ENCODE data around the gene RNLS. TPM values are rescaled to one million over a fixed set of nuclear protein-coding genes. Genes with fewer than 3 reads are reported as not detected.
"Not testable (repeated sequence)": the region's sequence is repeated elsewhere in the genome, so short reads cannot be mapped to it uniquely, and the experiment has no call there.

Gene RNLS
- polyA plus RNA-seq, 6 donors from 2014 or later, result 4.1 to 7.3 (median 5.0) TPM

DNA sequence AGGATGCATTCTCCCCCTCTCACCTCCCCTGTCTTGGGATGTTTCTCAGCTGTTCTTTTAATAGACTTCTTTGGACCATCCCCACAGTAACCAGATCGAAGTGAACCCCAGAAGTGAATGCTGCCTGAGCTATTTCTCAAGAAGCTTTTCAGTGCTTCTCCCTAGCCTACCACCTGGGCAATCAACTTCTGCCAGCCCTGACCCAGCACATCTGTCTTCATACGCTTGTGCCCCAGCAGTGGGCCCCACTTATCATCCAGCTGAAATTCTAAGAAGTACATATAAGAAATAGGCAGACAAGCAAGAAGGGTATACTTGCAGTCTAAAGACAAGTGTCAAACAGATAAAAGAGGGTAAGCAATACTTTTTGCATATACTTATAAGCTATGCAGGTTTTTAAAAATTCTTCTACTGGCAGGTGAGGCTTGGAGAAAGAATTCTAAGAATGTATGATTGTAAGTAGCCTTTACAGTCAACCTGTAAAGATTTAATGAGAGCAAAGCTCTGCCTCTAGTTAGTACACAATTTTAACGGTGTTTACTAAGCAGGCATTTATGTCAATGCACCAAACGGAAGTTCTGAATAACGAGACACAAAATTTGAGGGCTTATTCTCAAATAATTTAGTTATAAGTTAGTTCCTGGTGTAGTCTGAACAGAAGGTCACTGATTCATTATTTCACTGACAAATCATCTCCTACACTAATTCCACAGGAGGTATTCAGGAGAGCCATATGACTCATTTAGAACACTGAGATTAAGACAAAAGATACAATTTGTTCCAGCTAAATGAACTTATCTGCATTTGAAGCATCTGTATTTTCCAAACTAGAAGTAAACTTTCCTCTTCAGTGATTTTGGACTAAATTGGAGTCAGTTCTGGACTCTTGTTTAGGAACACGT lies 83.3 kb downstream of the RNLS start:
- H3K27me3 Mint-ChIP-seq, result no peaks in the 10 kb centered on the region
- peak overlapping the region in 2 of 6 donors; percentile 21 to 32 for H3K27ac Mint-ChIP-seq
- peaks cover 11 to 17% (median 14%) of the 10 kb centered on the region in 3 donors for H3K4me1 Mint-ChIP-seq
- ATAC-seq (ENCODE audit: low read depth in 2 of 2), result no peak
- H3K4me3 Mint-ChIP-seq, result no peak overlapping the region
- no peak for DNase-seq
- no peaks in the 10 kb centered on the region for H3K36me3 Mint-ChIP-seq
- peaks cover 0 to 5% (median 0%) of the 10 kb centered on the region in 7 donors for H3K9me3 Mint-ChIP-seq

- Mint-ChIP-seq H3K4me3 (no peak overlapping the region), H3K4me1 (peaks cover 17 to 30% (median 26%) of the 10 kb centered on the region in 3 donors), H3K36me3 (no peaks in the 10 kb centered on the region), H3K9me3 (peaks cover 0 to 5% (median 0%) of the 10 kb centered on the region in 7 donors), H3K27ac (no peak overlapping the region), H3K27me3 (no peaks in the 10 kb centered on the region)
- DNase-seq (no peak), ATAC-seq (ENCODE audit: low read depth in 2 of 2) (no peak)
These were observed 85.2 kb downstream of the RNLS start for GRCh38 chr10:88497913-88498312.

DNA sequence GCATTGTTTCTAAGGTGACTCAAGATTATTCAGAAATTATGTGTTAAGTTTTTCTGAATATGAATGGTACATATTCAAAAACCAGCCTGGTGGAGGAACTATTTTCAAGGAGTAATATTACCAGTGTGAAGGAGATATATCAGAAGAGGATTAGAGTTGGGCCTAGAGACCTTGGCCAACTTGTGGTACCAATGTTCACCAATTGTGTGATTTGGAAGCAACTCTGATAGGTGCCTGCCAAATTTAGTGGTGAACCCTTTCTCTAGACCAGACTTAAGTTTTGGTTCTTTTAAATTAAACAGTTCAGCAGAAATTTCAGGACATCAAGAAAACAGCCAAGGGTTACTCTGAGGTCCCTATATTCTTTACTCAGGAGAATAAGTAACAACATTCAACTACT lies 88.6 kb downstream of the RNLS start:
- no peak for DNase-seq
- peaks cover 21 to 38% (median 34%) of the 10 kb centered on the region in 3 donors for H3K4me1 Mint-ChIP-seq
- no peak overlapping the region for H3K4me3 Mint-ChIP-seq
- no peaks in the 10 kb centered on the region for H3K9me3 Mint-ChIP-seq
- ATAC-seq (ENCODE audit: low read depth in 2 of 2), result no peak
- peak overlapping the region in 1 of 6 donors; percentile 42 for H3K27ac Mint-ChIP-seq
- H3K36me3 Mint-ChIP-seq, result no peaks in the 10 kb centered on the region
- no peaks in the 10 kb centered on the region for H3K27me3 Mint-ChIP-seq

DNA sequence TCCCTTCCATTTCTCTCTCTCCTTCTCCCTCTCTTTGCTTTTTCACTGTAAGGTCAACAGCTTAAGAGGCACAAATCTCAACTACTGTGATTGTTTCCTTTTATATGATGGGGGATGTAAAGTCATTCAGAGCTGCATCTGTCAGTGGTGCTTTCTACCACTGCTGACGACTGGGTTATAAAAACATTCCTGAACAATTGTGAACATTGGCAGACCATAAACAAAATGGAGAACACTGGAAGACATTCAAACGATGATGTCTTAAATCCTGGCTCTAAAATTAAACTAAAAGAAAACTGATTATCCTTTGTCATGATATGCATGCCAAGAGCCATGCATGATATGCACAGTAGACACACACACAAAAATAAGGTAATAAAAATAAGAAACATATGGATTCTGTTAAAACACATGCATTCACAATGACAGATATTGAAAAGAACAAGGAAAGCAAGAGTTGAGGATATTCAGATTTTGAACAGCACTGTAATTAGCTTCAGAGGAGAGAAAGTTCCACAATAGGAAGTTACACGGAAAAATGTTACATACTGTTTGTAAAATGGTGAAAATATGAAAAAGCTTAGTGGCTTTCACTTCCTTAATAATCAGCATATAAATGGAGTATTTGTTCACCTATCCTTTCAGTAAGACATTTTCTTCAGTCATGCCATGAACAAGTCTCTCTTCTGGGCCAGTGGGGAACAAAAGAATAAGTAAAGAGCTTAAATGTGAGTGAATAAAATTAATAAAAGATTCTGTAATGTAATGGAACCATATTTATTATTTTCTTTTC lies 89.2 kb downstream of the RNLS start:
- Mint-ChIP-seq H3K36me3 (no peaks in the 10 kb centered on the region), H3K27ac (no peak overlapping the region), H3K4me1 (peaks cover 21 to 43% (median 34%) of the 10 kb centered on the region in 3 donors), H3K9me3 (no peaks in the 10 kb centered on the region), H3K27me3 (no peaks in the 10 kb centered on the region), H3K4me3 (no peak overlapping the region)
- DNase-seq, result peak; percentile 3
- ATAC-seq (ENCODE audit: low read depth in 2 of 2), result peak in 1 of 2 donors; percentile 53

- Mint-ChIP-seq H3K4me1 (peaks cover 17 to 37% (median 27%) of the 10 kb centered on the region in 3 donors), H3K27me3 (no peaks in the 10 kb centered on the region), H3K9me3 (peaks cover 0 to 5% (median 4%) of the 10 kb centered on the region in 7 donors), H3K36me3 (peaks cover 0 to 6% of the 10 kb centered on the region in 2 donors), H3K4me3 (no peak overlapping the region), H3K27ac (no peak overlapping the region)
- ATAC-seq (ENCODE audit: low read depth in 2 of 2), result no peak
- DNase-seq, result no peak
These were observed 91.8 kb downstream of the RNLS start for GRCh38 chr10:88491314-88491713.

GRCh38 chr10:88490231-88490980 lies 92.7 kb downstream of the RNLS start:
- Mint-ChIP-seq H3K4me3 (no peak overlapping the region), H3K27ac (no peak overlapping the region), H3K36me3 (peaks cover 0 to 6% of the 10 kb centered on the region in 2 donors), H3K9me3 (peaks cover 0 to 5% (median 4%) of the 10 kb centered on the region in 7 donors), H3K27me3 (no peaks in the 10 kb centered on the region), H3K4me1 (peaks cover 12 to 31% (median 21%) of the 10 kb centered on the region in 3 donors)
- DNase-seq (no peak), ATAC-seq (ENCODE audit: low read depth in 2 of 2) (no peak)

DNA sequence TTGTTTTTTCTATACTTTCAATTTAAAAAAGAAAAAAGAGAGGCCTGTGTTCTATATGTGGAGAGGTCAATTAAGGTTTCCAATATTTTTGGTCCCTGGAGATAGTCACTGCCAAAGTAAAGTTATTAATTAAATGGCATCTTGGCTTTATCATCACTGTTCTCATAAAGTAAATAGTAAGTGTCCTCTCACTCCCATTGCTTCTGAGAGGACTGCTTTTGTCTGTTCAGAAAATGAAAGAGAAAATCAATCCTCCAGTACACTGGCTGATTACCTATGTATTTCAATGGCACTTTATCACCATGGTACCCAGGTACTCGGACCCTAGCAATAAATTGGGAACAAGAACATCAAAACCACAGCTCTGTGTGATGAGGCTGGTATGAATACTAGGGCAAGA lies 94.0 kb downstream of the RNLS start:
- H3K27ac Mint-ChIP-seq, result no peak overlapping the region
- no peak overlapping the region for H3K4me3 Mint-ChIP-seq
- DNase-seq (no peak), ATAC-seq (ENCODE audit: low read depth in 2 of 2) (no peak)
- H3K36me3 Mint-ChIP-seq, result peaks cover 0 to 6% of the 10 kb centered on the region in 2 donors
- no peaks in the 10 kb centered on the region for H3K27me3 Mint-ChIP-seq
- peaks cover 9 to 23% (median 11%) of the 10 kb centered on the region in 3 donors for H3K4me1 Mint-ChIP-seq
- peaks cover 0 to 5% (median 4%) of the 10 kb centered on the region in 7 donors for H3K9me3 Mint-ChIP-seq

GRCh38 chr10:88486816-88487215 lies 96.3 kb downstream of the RNLS start:
- DNase-seq; H3K4me3 Mint-ChIP-seq; H3K9me3 Mint-ChIP-seq; H3K27me3 Mint-ChIP-seq; ATAC-seq (ENCODE audit: low read depth in 2 of 2): not testable (repeated sequence)
- peak overlapping the region in 1 of 6 donors; percentile 69 for H3K27ac Mint-ChIP-seq
- H3K4me1 Mint-ChIP-seq, result peaks cover 3 to 16% (median 4%) of the 10 kb centered on the region in 3 donors
- peaks cover 0 to 17% of the 10 kb centered on the region in 2 donors for H3K36me3 Mint-ChIP-seq

GRCh38 chr10:88482220-88482619 lies 100.9 kb downstream of the RNLS start:
- H3K27me3 Mint-ChIP-seq, result no peaks in the 10 kb centered on the region
- no peak for ATAC-seq (ENCODE audit: low read depth in 2 of 2)
- H3K9me3 Mint-ChIP-seq, result peaks cover 0 to 10% (median 6%) of the 10 kb centered on the region in 7 donors
- H3K4me3 Mint-ChIP-seq, result no peak overlapping the region
- no peak for DNase-seq
- no peaks in the 10 kb centered on the region for H3K4me1 Mint-ChIP-seq
- H3K36me3 Mint-ChIP-seq, result peaks cover 0 to 17% of the 10 kb centered on the region in 2 donors
- H3K27ac Mint-ChIP-seq, result no peak overlapping the region

- H3K4me3 Mint-ChIP-seq, result no peak overlapping the region
- DNase-seq (no peak), ATAC-seq (ENCODE audit: low read depth in 2 of 2) (no peak)
- no peak overlapping the region for H3K27ac Mint-ChIP-seq
- H3K36me3 Mint-ChIP-seq, result peaks cover 0 to 11% of the 10 kb centered on the region in 2 donors
- H3K27me3 Mint-ChIP-seq, result no peaks in the 10 kb centered on the region
- H3K4me1 Mint-ChIP-seq, result no peaks in the 10 kb centered on the region
- peaks cover 0 to 6% (median 3%) of the 10 kb centered on the region in 7 donors for H3K9me3 Mint-ChIP-seq
These were observed 104.9 kb downstream of the RNLS start for GRCh38 chr10:88478256-88478655.

- no peak overlapping the region for H3K4me3 Mint-ChIP-seq
- peaks cover 0 to 5% of the 10 kb centered on the region in 2 donors for H3K36me3 Mint-ChIP-seq
- DNase-seq (no peak), ATAC-seq (ENCODE audit: low read depth in 2 of 2) (no peak)
- H3K9me3 Mint-ChIP-seq, result peaks cover 0 to 6% (median 3%) of the 10 kb centered on the region in 7 donors
- no peak overlapping the region for H3K27ac Mint-ChIP-seq
- no peaks in the 10 kb centered on the region for H3K27me3 Mint-ChIP-seq
- H3K4me1 Mint-ChIP-seq, result no peaks in the 10 kb centered on the region
These were observed 105.6 kb downstream of the RNLS start for GRCh38 chr10:88477343-88478085.
